CD4-positive, alpha-beta T cell (primary cell): ENCODE data around the gene INPP5F. TPM values are rescaled to one million over a fixed set of nuclear protein-coding genes. Genes with fewer than 3 reads are reported as not detected.

Source experiments
- ATAC-seq: fragments of 200-7000 bp; cut with Tn5 transposase; one replicate; pipeline ENCODE4 v1.10.0; 2022; ENCODE audit warnings: mild to moderate bottlenecking; ENCODE audit not compliant: poor library complexity
- CTCF ChIA-PET: fragments of 350-600 bp; sonication (Branson Sonifier 250); formaldehyde crosslinking; loops from one replicate; lab custom pipeline; 2021; ENCODE audit warnings: antibody characterized with exemption, inconsistent platforms; lab: Charles Lee
- POLR2A ChIA-PET: fragments of 350-600 bp; sonication (Branson Sonifier 250); formaldehyde crosslinking; loops from one replicate; lab custom pipeline; 2021; ENCODE audit warnings: antibody characterized with exemption, inconsistent platforms; lab: Charles Lee
- DNase-seq, 14 experiments: peaks; one replicate each; pipeline ENCODE4 v3.0.0-alpha.2; 2013 to 2020; ENCODE audit warnings: mixed read lengths in 2 of 14
- H3K27ac ChIP-seq, 2 donors: one replicate each; pipeline versions ENCODE4 v1.5.1 to v1.7.0; 2013; ENCODE audit warnings: low read length in 2 of 2, low read depth in 1 of 2, mild to moderate bottlenecking in 1 of 2
- H3K27me3 ChIP-seq, 2 experiments: 1 replicate in 1 of 2; 2 replicates in 1 of 2; pipeline versions ENCODE4 v1.6.1 to v1.7.0; 2013; ENCODE audit warnings: low read length in 2 of 2, control low read depth in 1 of 2, mild to moderate bottlenecking in 1 of 2, moderate library complexity in 1 of 2; ENCODE audit not compliant: insufficient read depth in 2 of 2, control insufficient read depth in 1 of 2
- H3K36me3 ChIP-seq: one replicate; pipeline ENCODE4 v1.6.1; 2013; ENCODE audit warnings: low read length, control low read depth; ENCODE audit not compliant: insufficient read depth
- H3K4me1 ChIP-seq: one replicate; pipeline ENCODE4 v1.6.1; 2013; ENCODE audit warnings: low read length, control low read depth; ENCODE audit not compliant: insufficient read depth
- H3K4me3 ChIP-seq: one replicate; pipeline ENCODE4 v1.5.1; 2013; ENCODE audit warnings: mild to moderate bottlenecking, low read length, moderate library complexity
- H3K9me3 ChIP-seq, 2 experiments: 1 replicate in 1 of 2; 2 replicates in 1 of 2; pipeline versions ENCODE4 v1.6.1 to v1.7.0; 2013; ENCODE audit warnings: low read length in 2 of 2, mild to moderate bottlenecking in 2 of 2, control low read depth in 1 of 2, moderate library complexity in 1 of 2; ENCODE audit not compliant: control insufficient read depth in 1 of 2, insufficient read depth in 1 of 2
- H3K27ac Mint-ChIP-seq: one replicate; pipeline ENCODE4 v1.8.0; 2020; ENCODE audit warnings: mixed read lengths
- H3K27me3 Mint-ChIP-seq: one replicate; pipeline ENCODE4 v1.8.0; 2021; ENCODE audit warnings: mixed read lengths
- H3K36me3 Mint-ChIP-seq: one replicate; pipeline ENCODE4 v1.8.0; 2021; ENCODE audit warnings: low read depth, mixed read lengths
- H3K4me1 Mint-ChIP-seq: one replicate; pipeline ENCODE4 v1.8.0; 2021; ENCODE audit warnings: low read depth, mixed read lengths
- H3K4me3 Mint-ChIP-seq: one replicate; pipeline ENCODE4 v1.8.0; 2020; ENCODE audit warnings: mild to moderate bottlenecking, mixed read lengths
- H3K9me3 Mint-ChIP-seq: one replicate; pipeline ENCODE4 v1.8.0; 2020; ENCODE audit warnings: mixed read lengths
- intact Hi-C, 2 experiments: fragments of 100-400 bp; cut with DNase I in 1 of 2; cut with micrococcal nuclease in 1 of 2; formaldehyde crosslinking; loops; one replicate each; pipeline versions ENCODE4 v1.15.1 to v1.9.0; 2023 to 2025; cut with DNase I, micrococcal nuclease
- total RNA-seq, 174 experiments: library from RNA in 2 of 174; stranded (reverse) in 2 of 174; gene quantifications; one replicate each; pipeline ENCODE4 v1.2.3 and lab custom pipeline; 2021 to 2026
- TF ChIP-seq, protein P1 (sequence below): fragments of 200-600 bp; IDR thresholded peaks from one replicate; pipeline ENCODE4 v1.8.0; 2022; ENCODE audit warnings: antibody characterized with exemption, mild to moderate bottlenecking

Gene INPP5F
- total RNA-seq, 2 experiments from 2014 or later = 6.2 to 6.4 TPM

DNA sequence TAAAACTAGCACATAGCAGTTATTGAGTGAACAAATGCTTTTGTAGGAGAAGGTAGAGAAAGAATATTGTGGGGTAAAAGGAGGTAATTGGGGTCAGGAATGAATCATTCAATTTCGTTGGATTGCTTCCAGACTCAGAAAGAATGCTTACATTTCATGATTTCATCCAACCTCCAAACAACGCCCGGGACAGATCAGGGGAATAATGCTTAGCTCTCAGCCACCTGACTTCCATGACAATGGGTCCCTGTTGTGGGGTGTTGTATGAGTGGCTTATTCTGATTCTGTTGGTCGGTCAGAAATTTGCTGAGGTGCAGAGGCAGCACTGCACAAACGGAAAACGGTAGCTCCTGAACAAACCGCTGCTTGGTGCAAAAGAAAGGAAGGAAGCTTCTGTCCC, 24.0 kb upstream of the INPP5F start:
- Histone ChIP-seq H3K27ac (no peak overlapping the region), H3K27me3 (no peaks in the 10 kb centered on the region), H3K4me3 (no peak overlapping the region), H3K4me1 (peaks cover 9% of the 10 kb centered on the region), H3K36me3 (no peaks in the 10 kb centered on the region), H3K9me3 (peaks cover 0 to 3% of the 10 kb centered on the region in 2 experiments)
- Mint-ChIP-seq H3K36me3 (peaks cover 4% of the 10 kb centered on the region), H3K4me3 (no peak overlapping the region), H3K27me3 (no peaks in the 10 kb centered on the region), H3K9me3 (peaks cover 7% of the 10 kb centered on the region), H3K4me1 (peaks cover 17% of the 10 kb centered on the region), H3K27ac (no peak overlapping the region)
- no peak for ATAC-seq
- ChIA-PET CTCF (interaction anchor here (0.7 to 1.7 kb wide), 2 partner anchors 15 to 115 kb away, joined by 3 to 5 read pairs; no protein-coding TSS in a partner anchor), POLR2A (interaction anchor here (0.6 to 5.3 kb wide), 3 partner anchors 24 to 108 kb away, joined by 3 to 26 read pairs (median 3); partner anchors contain the start of gene INPP5F)
- intact Hi-C loops = no loop called here
- DNase-seq = no peak
- TF ChIP-seq, protein P1, sequence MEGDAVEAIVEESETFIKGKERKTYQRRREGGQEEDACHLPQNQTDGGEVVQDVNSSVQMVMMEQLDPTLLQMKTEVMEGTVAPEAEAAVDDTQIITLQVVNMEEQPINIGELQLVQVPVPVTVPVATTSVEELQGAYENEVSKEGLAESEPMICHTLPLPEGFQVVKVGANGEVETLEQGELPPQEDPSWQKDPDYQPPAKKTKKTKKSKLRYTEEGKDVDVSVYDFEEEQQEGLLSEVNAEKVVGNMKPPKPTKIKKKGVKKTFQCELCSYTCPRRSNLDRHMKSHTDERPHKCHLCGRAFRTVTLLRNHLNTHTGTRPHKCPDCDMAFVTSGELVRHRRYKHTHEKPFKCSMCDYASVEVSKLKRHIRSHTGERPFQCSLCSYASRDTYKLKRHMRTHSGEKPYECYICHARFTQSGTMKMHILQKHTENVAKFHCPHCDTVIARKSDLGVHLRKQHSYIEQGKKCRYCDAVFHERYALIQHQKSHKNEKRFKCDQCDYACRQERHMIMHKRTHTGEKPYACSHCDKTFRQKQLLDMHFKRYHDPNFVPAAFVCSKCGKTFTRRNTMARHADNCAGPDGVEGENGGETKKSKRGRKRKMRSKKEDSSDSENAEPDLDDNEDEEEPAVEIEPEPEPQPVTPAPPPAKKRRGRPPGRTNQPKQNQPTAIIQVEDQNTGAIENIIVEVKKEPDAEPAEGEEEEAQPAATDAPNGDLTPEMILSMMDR = no peak

GRCh38 chr10:119702583-119702982, 23.3 kb upstream of the INPP5F start:
- H3K4me1 ChIP-seq = peaks cover 9% of the 10 kb centered on the region
- CTCF ChIA-PET = interaction anchor here (0.6 to 1.7 kb wide), 2 partner anchors 16 to 617 kb away, joined by 4 to 5 read pairs; no protein-coding TSS in a partner anchor
- no peaks in the 10 kb centered on the region for H3K27me3 ChIP-seq
- no peak overlapping the region for H3K4me3 Mint-ChIP-seq
- H3K9me3 ChIP-seq = peaks cover 0 to 5% of the 10 kb centered on the region in 2 experiments
- H3K9me3 Mint-ChIP-seq = peaks cover 13% of the 10 kb centered on the region
- peaks cover 17% of the 10 kb centered on the region for H3K4me1 Mint-ChIP-seq
- H3K27ac ChIP-seq = no peak overlapping the region
- TF ChIP-seq, protein P1 = no peak
- no peaks in the 10 kb centered on the region for H3K36me3 ChIP-seq
- POLR2A ChIA-PET = interaction anchor here (0.6 to 5.3 kb wide), 3 partner anchors 23 to 108 kb away, joined by 3 to 26 read pairs (median 3); partner anchors contain the start of gene INPP5F
- no peak overlapping the region for H3K4me3 ChIP-seq
- H3K27ac Mint-ChIP-seq = no peak overlapping the region
- intact Hi-C loops = no loop called here
- no peak for DNase-seq
- peaks cover 4% of the 10 kb centered on the region for H3K36me3 Mint-ChIP-seq
- H3K27me3 Mint-ChIP-seq = no peaks in the 10 kb centered on the region
- ATAC-seq = no peak

DNA sequence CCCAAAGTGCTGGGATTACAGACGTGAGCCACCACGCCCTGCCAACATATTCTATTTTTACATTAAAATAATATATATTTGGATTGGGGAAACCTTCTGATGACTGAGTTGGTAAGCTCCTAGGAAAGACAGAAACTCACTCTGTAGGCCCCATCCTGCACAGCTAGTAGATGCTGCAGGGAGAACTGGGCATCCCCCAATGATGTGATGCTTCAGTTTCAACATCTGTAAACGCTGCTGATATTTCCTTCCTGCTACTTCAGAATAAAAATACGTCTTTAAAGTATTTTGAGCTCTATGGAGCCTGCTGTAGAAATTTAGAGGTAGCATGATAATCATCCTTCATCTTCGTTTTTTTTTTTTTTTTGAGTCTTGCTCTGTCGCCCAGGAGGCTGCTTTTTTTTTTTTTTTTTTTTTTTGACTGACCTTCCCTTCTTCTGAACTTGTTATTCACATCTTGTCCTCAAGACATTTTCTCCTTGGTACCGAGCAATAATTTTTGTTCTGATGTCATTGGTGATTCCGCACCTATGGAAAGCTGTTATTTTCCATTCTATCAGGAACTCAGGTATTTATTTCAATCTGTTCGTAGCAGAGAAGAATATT, 21.8 kb upstream of the INPP5F start:
- H3K4me1 Mint-ChIP-seq = peaks cover 17% of the 10 kb centered on the region
- TF ChIP-seq, protein P1 = no peak
- Histone ChIP-seq H3K4me1 (peaks cover 9% of the 10 kb centered on the region), H3K27ac (no peak overlapping the region), H3K27me3 (no peaks in the 10 kb centered on the region), H3K4me3 (no peak overlapping the region), H3K36me3 (no peaks in the 10 kb centered on the region), H3K9me3 (peaks cover 0 to 5% of the 10 kb centered on the region in 2 experiments)
- no peak overlapping the region for H3K4me3 Mint-ChIP-seq
- no peaks in the 10 kb centered on the region for H3K27me3 Mint-ChIP-seq
- DNase-seq = peak in 2 of 14 experiments; percentile 40 to 44
- peak overlapping the region; percentile 6 for H3K27ac Mint-ChIP-seq
- intact Hi-C loops = no loop called here
- peaks cover 13% of the 10 kb centered on the region for H3K9me3 Mint-ChIP-seq
- no peak for ATAC-seq
- POLR2A ChIA-PET = interaction anchor here (1.6 to 5.3 kb wide), 2 partner anchors 10 to 21 kb away, joined by 4 to 26 read pairs; partner anchors contain the start of gene INPP5F
- H3K36me3 Mint-ChIP-seq = peaks cover 4% of the 10 kb centered on the region
- CTCF ChIA-PET = no interaction called here
